Keratinocyte (primary cell): ENCODE results near the gene OGDH. TPM values are rescaled to one million over a fixed set of nuclear protein-coding genes. Genes with fewer than 3 reads are reported as not detected.

Source experiments
- DNase-seq: peaks from one replicate; pipeline ENCODE4 v3.0.0-alpha.2; 2011; ENCODE audit warnings: low read depth, missing footprints, low spot score
- FAIRE-seq: peaks from 2 replicates; lab custom pipeline; 2011; peaks lifted over from hg19 to GRCh38; lab: Jason Lieb, UNC
- H2AFZ ChIP-seq: 2 replicates; pipeline ENCODE4 v1.6.0; 2012; ENCODE audit warnings: low read length, control low read depth, inconsistent platforms; ENCODE audit not compliant: control insufficient read depth
- H3K27ac ChIP-seq: 2 replicates; pipeline ENCODE4 v1.5.1; 2011; ENCODE audit warnings: low read length; ENCODE audit not compliant: control insufficient read depth, insufficient read depth
- H3K27me3 ChIP-seq: 3 replicates; pipeline ENCODE4 v1.6.0; 2011; ENCODE audit warnings: low read length; ENCODE audit not compliant: control insufficient read depth, insufficient read depth; ENCODE audit errors: extremely low read depth
- H3K36me3 ChIP-seq, 2 experiments: 2 replicates in 1 of 2; 3 replicates in 1 of 2; pipeline ENCODE4 v1.5.1; 2011; ENCODE audit warnings: low read length in 2 of 2, mild to moderate bottlenecking in 1 of 2; ENCODE audit not compliant: control insufficient read depth in 2 of 2, insufficient read depth in 2 of 2; ENCODE audit errors: extremely low read depth in 1 of 2
- H3K4me1 ChIP-seq: 3 replicates; pipeline ENCODE4 v1.5.1; 2011; ENCODE audit warnings: low read length; ENCODE audit not compliant: control insufficient read depth, insufficient read depth; ENCODE audit errors: extremely low read depth
- H3K4me2 ChIP-seq: 3 replicates; pipeline ENCODE4 v1.6.0; 2011; ENCODE audit warnings: low read depth, low read length; ENCODE audit not compliant: control insufficient read depth, insufficient read depth; ENCODE audit errors: extremely low read depth
- H3K4me3 ChIP-seq, 3 experiments: fragments of 200-600 bp in 1 of 3; sonication (generic) in 1 of 3; 2 replicates in 2 of 3; 3 replicates in 1 of 3; pipeline ENCODE4 v1.5.1; 2011 to 2016; ENCODE audit warnings: low read length in 3 of 3, mild to moderate bottlenecking in 3 of 3, control low read depth in 2 of 3, inconsistent platforms in 1 of 3, low read depth in 1 of 3, mixed read lengths in 1 of 3, mixed run types in 1 of 3, moderate library complexity in 1 of 3; ENCODE audit not compliant: control insufficient read depth in 2 of 3, insufficient read depth in 2 of 3; ENCODE audit errors: extremely low read depth in 1 of 3
- H3K79me2 ChIP-seq: 2 replicates; pipeline ENCODE4 v1.6.0; 2012; ENCODE audit warnings: low read length; ENCODE audit not compliant: control insufficient read depth, insufficient read depth
- H3K9ac ChIP-seq: 3 replicates; pipeline ENCODE4 v1.6.0; 2011; ENCODE audit warnings: low read length; ENCODE audit not compliant: control insufficient read depth, insufficient read depth; ENCODE audit errors: extremely low read depth
- H3K9me1 ChIP-seq: 3 replicates; pipeline ENCODE4 v1.6.0; 2011; ENCODE audit warnings: low read length; ENCODE audit not compliant: control insufficient read depth, insufficient read depth; ENCODE audit errors: extremely low read depth
- H3K9me3 ChIP-seq: 2 replicates; pipeline ENCODE4 v1.5.1; 2012; ENCODE audit warnings: low read depth, low read length; ENCODE audit not compliant: control insufficient read depth
- H4K20me1 ChIP-seq: 3 replicates; pipeline ENCODE4 v1.6.0; 2011; ENCODE audit warnings: low read length; ENCODE audit not compliant: control insufficient read depth, insufficient read depth; ENCODE audit errors: extremely low read depth
- CTCF ChIP-seq, 3 experiments: IDR thresholded peaks in 1 of 3; conservative IDR thresholded peaks in 1 of 3; optimal IDR thresholded peaks in 1 of 3; 2 replicates in 2 of 3; 3 replicates in 1 of 3; pipeline versions ENCODE3 to v1.5.1; 2011; ENCODE audit warnings: low read length in 3 of 3, mild to moderate bottlenecking in 3 of 3, moderate library complexity in 2 of 3, control low read depth in 1 of 3, inconsistent platforms in 1 of 3; ENCODE audit not compliant: insufficient read depth in 2 of 3; ENCODE audit errors: extremely low read depth in 1 of 3
- EZH2 ChIP-seq: IDR thresholded peaks from one replicate; pipeline ENCODE4 v1.6.1; 2012; ENCODE audit warnings: inconsistent platforms, mild to moderate bottlenecking, low read length, moderate library complexity
- dilution Hi-C: fragments of 300-500 bp; cut with MboI; formaldehyde crosslinking; loops from one replicate; pipeline ENCODE4 v1.7.0; 2020; ENCODE audit warnings: low sequenced_read_pairs; ENCODE audit not compliant: extremely low pct_ligation_motif_present
- polyA plus RNA-seq, 5 experiments: library from polyadenylated mRNA; depleted of rRNA in 3 of 5; stranded (reverse) in 3 of 5; stranded (forward) in 1 of 5; unstranded in 1 of 5; fragments of >200 nt; gene quantifications; 1 replicate in 1 of 5; 2 replicates in 3 of 5; 3 replicates in 1 of 5; pipeline versions ENCODE4 v1.2.1 to v1.2.3, GENCODE V29; 2011 to 2012; ENCODE audit warnings: missing spikeins in 2 of 5, low read depth in 1 of 5, low replicate concordance in 1 of 5

The OGDH gene
- polyA plus RNA-seq, 1 donor (not counting 4 experiments of a cell fraction or from before 2014, with no cell fraction given): 46.4 TPM

DNA sequence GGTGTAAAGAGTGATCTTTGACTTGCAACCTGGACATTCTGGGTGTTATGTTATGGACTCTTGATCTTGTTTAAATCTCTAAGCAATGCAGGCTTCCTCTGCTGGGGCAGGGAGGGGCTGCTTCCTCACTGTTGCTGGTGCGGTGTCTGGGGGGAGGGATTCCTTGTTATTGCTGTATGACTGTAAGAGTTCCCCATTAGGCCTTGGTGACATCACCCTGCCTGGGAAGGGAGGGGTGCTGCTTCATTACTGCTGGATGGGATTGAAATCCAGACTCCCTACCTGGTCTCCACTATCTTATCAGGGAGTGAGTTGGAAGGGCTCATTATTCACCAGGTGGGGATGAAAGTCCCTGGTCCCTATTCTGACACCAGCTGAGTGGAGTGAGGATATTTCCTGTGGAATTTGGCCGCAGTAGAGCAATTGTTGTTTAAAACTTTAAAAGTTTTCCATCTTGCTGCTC lies 8.8 kb downstream of the OGDH start:
- H3K9me1 ChIP-seq: no peaks in the 10 kb centered on the region
- peaks cover 0 to 5% of the 10 kb centered on the region in 2 experiments for H3K36me3 ChIP-seq
- H3K9ac ChIP-seq: no peak overlapping the region
- no peak overlapping the region for H2AFZ ChIP-seq
- H4K20me1 ChIP-seq: peaks cover 3% of the 10 kb centered on the region
- no peak overlapping the region for H3K4me3 ChIP-seq
- H3K79me2 ChIP-seq: peaks cover 94% of the 10 kb centered on the region
- H3K9me3 ChIP-seq: no peaks in the 10 kb centered on the region
- no peak for DNase-seq
- no peak for FAIRE-seq
- peak overlapping the region; percentile 11 for H3K27ac ChIP-seq
- no peaks in the 10 kb centered on the region for H3K27me3 ChIP-seq
- dilution Hi-C loops: no loop called here
- H3K4me2 ChIP-seq: no peak overlapping the region
- no peak for TF ChIP-seq EZH2
- no peak for TF ChIP-seq CTCF (optimal IDR thresholded peaks at IDR 0.05 in 1 of 3, IDR thresholded peaks at IDR 0.05 in 1 of 3, conservative IDR thresholded peaks at IDR 0.05 in 1 of 3; ENCODE audit: extremely low read depth in 1 of 3, insufficient read depth in 2 of 3, low read length in 3 of 3)
- peaks cover 32% of the 10 kb centered on the region for H3K4me1 ChIP-seq

DNA sequence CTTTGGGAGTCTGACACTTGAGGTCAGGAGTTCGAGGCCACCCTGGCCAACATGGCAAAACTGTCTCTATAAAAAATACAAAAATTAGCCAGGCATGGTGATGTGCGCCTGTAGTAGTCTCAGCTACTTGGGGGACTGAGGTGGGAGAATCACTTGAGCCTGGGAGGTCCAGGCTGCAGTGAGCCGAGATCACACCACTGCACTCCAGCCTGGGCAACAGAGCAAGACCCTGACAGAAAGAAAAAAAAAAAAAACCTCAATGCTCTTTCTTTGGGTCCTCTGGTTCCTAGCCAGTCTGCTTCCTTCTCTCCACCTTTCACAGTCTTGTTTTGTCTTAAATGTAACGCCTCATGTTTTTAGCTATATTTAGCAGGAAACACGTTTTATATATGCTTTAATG lies 9.4 kb downstream of the OGDH start:
- Histone ChIP-seq H3K9ac (no peak overlapping the region), H3K4me1 (peaks cover 32% of the 10 kb centered on the region), H3K27me3 (no peaks in the 10 kb centered on the region), H3K4me2 (no peak overlapping the region), H3K4me3 (no peak overlapping the region), H3K9me3 (no peaks in the 10 kb centered on the region), H3K27ac (peak overlapping the region; percentile 11), H4K20me1 (peaks cover 3% of the 10 kb centered on the region), H3K9me1 (no peaks in the 10 kb centered on the region), H3K79me2 (peaks cover 94% of the 10 kb centered on the region), H3K36me3 (peaks cover 0 to 5% of the 10 kb centered on the region in 2 experiments), H2AFZ (no peak overlapping the region)
- FAIRE-seq (no peak), DNase-seq (no peak)
- TF ChIP-seq CTCF (optimal IDR thresholded peaks at IDR 0.05 in 1 of 3, IDR thresholded peaks at IDR 0.05 in 1 of 3, conservative IDR thresholded peaks at IDR 0.05 in 1 of 3; ENCODE audit: extremely low read depth in 1 of 3, insufficient read depth in 2 of 3, low read length in 3 of 3) (no peak), EZH2 (no peak)
- dilution Hi-C loops: no loop called here
